H1 (cell line): Measurements from ENCODE around the gene SOX12.
"Not testable (repeated sequence)": the region's sequence is repeated elsewhere in the genome, so short reads cannot be mapped to it uniquely, and the experiment has no call there.

ENCODE experiments used
- CTCF ChIP-seq, 3 experiments: IDR thresholded peaks; 1 replicate in 2 of 3; 2 replicates in 1 of 3; pipeline versions ENCODE4 v1.5.1 to v1.6.1; 2011; ENCODE audit warnings: low read length in 3 of 3, mild to moderate bottlenecking in 3 of 3, inconsistent platforms in 2 of 3, low read depth in 1 of 3, moderate library complexity in 1 of 3; ENCODE audit not compliant: insufficient read depth in 1 of 3; ENCODE audit errors: control extremely low read depth in 1 of 3
- EP300 ChIP-seq, 2 experiments: IDR thresholded peaks; 1 replicate in 1 of 2; 2 replicates in 1 of 2; pipeline ENCODE4 v1.6.1; 2011 to 2012; ENCODE audit warnings: low read depth in 2 of 2, low read length in 2 of 2, mild to moderate bottlenecking in 2 of 2, borderline replicate concordance in 1 of 2, inconsistent platforms in 1 of 2, moderate library complexity in 1 of 2
- EZH2 ChIP-seq: fragments of 200-600 bp; sonication (generic); IDR thresholded peaks from 2 replicates; pipeline ENCODE4 v1.7.1; 2012; ENCODE audit warnings: low read depth, mild to moderate bottlenecking, moderate library complexity, low read length, inconsistent platforms; ENCODE audit not compliant: severe bottlenecking
- GABPA ChIP-seq: IDR thresholded peaks from 2 replicates; pipeline ENCODE4 v1.6.1; 2011; ENCODE audit warnings: mild to moderate bottlenecking, low read length, moderate library complexity, borderline replicate concordance; ENCODE audit not compliant: insufficient read depth
- MAX ChIP-seq: IDR thresholded peaks from 2 replicates; pipeline ENCODE4 v1.6.1; 2012; ENCODE audit warnings: inconsistent platforms
- POLR2A ChIP-seq, 2 experiments: IDR thresholded peaks; 1 replicate in 1 of 2; 2 replicates in 1 of 2; pipeline ENCODE4 v1.6.1; 2011; ENCODE audit warnings: low read depth in 2 of 2, low read length in 2 of 2, mild to moderate bottlenecking in 2 of 2; ENCODE audit errors: control extremely low read depth in 1 of 2
- POLR2AphosphoS5 ChIP-seq: IDR thresholded peaks from 2 replicates; pipeline ENCODE4 v1.6.1; 2011; ENCODE audit warnings: low read depth, low read length
- RAD21 ChIP-seq, 2 experiments: IDR thresholded peaks in 1 of 2; conservative IDR thresholded peaks in 1 of 2; 2 replicates each; pipeline ENCODE4 v1.6.1; 2011; ENCODE audit warnings: low read depth in 2 of 2, low read length in 2 of 2, improper control_type of control experiment in 1 of 2, inconsistent platforms in 1 of 2, mild to moderate bottlenecking in 1 of 2, moderate library complexity in 1 of 2
- RFX5 ChIP-seq: IDR thresholded peaks from 2 replicates; pipeline ENCODE4 v1.6.1; 2011; ENCODE audit warnings: low read depth, low read length, improper control_type of control experiment, borderline replicate concordance
- RXRA ChIP-seq: IDR thresholded peaks from 2 replicates; pipeline ENCODE4 v1.6.1; 2011; ENCODE audit warnings: low read depth, mild to moderate bottlenecking, low read length, moderate library complexity; ENCODE audit not compliant: insufficient read depth
- SAP30 ChIP-seq: fragments of 300-600 bp; sonication (generic); IDR thresholded peaks from 2 replicates; pipeline ENCODE4 v1.7.1; 2012; ENCODE audit warnings: low read length, moderate library complexity, mild to moderate bottlenecking, inconsistent platforms; ENCODE audit not compliant: insufficient read depth, insufficient replicate concordance
- SUZ12 ChIP-seq: fragments of 200-600 bp; sonication (generic); IDR thresholded peaks from 2 replicates; pipeline ENCODE4 v1.6.1; 2012; ENCODE audit warnings: mild to moderate bottlenecking, inconsistent platforms, low read length, moderate library complexity, mixed read lengths
- YY1 ChIP-seq: IDR thresholded peaks from 2 replicates; pipeline ENCODE4 v1.6.1; 2011; ENCODE audit warnings: low read depth, mild to moderate bottlenecking, low read length
- ZNF274 ChIP-seq: IDR thresholded peaks from 2 replicates; pipeline ENCODE4 v1.7.0; 2012; ENCODE audit warnings: low read length, borderline replicate concordance; ENCODE audit errors: extremely low read depth

GRCh38 chr20:372543-373082, 47.3 kb downstream of the SOX12 start:
- not testable (repeated sequence) for TF ChIP-seq POLR2A (IDR thresholded peaks at IDR 0.05; ENCODE audit: control extremely low read depth in 1 of 2, low read depth in 2 of 2, low read length in 2 of 2); POLR2AphosphoS5; EP300 (IDR thresholded peaks at IDR 0.05; ENCODE audit: borderline replicate concordance in 1 of 2, low read depth in 2 of 2, low read length in 2 of 2); CTCF (IDR thresholded peaks at IDR 0.05; ENCODE audit: control extremely low read depth in 1 of 3, insufficient read depth in 1 of 3, low read depth in 1 of 3, low read length in 3 of 3); ZNF274; YY1; MAX; RXRA; SUZ12; GABPA; RFX5; EZH2; RAD21 (IDR thresholded peaks at IDR 0.05 in 1 of 2, conservative IDR thresholded peaks at IDR 0.05 in 1 of 2; ENCODE audit: low read depth in 2 of 2, low read length in 2 of 2); SAP30
